ENCODE results near the gene MAPK7.

MAPK7 gene

GRCh38 chr17:19363460-19364035 lies 14.8 kb upstream of the MAPK7 start:
- no peak for DNase-seq (ENCODE audit: low spot score)

- no peak for DNase-seq (ENCODE audit: low spot score)
These were observed 13.4 kb upstream of the MAPK7 start for GRCh38 chr17:19364699-19365498.

GRCh38 chr17:19365499-19365817 lies 12.8 kb upstream of the MAPK7 start:
- no peak for DNase-seq (ENCODE audit: low spot score)

GRCh38 chr17:19365833-19366636 lies 12.3 kb upstream of the MAPK7 start:
- DNase-seq (ENCODE audit: low spot score), result no peak

GRCh38 chr17:19366637-19366972 lies 11.7 kb upstream of the MAPK7 start:
- DNase-seq (ENCODE audit: low spot score), result no peak

- DNase-seq (ENCODE audit: low spot score), result no peak
These were observed 10.1 kb upstream of the MAPK7 start for GRCh38 chr17:19368229-19368628.

GRCh38 chr17:19369107-19369778 lies 9.1 kb upstream of the MAPK7 start:
- DNase-seq (ENCODE audit: low spot score), result no peak

- no peak for DNase-seq (ENCODE audit: low spot score)
These were observed 8.3 kb upstream of the MAPK7 start for GRCh38 chr17:19369846-19370492.

- no peak for DNase-seq (ENCODE audit: low spot score)
These were observed 7.8 kb upstream of the MAPK7 start for GRCh38 chr17:19370493-19370960.

- no peak for DNase-seq (ENCODE audit: low spot score)
These were observed 6.9 kb upstream of the MAPK7 start for GRCh38 chr17:19371259-19372010.

GRCh38 chr17:19372011-19372370 lies 6.3 kb upstream of the MAPK7 start:
- DNase-seq (ENCODE audit: low spot score), result no peak

GRCh38 chr17:19372439-19372838 lies 5.9 kb upstream of the MAPK7 start:
- no peak for DNase-seq (ENCODE audit: low spot score)

GRCh38 chr17:19372866-19373504 lies 5.3 kb upstream of the MAPK7 start:
- DNase-seq (ENCODE audit: low spot score), result no peak

- no peak for DNase-seq (ENCODE audit: low spot score)
These were observed 4.2 kb upstream of the MAPK7 start for GRCh38 chr17:19374136-19374535.

- DNase-seq (ENCODE audit: low spot score), result no peak
These were observed 2.6 kb upstream of the MAPK7 start for GRCh38 chr17:19375732-19376131.

GRCh38 chr17:19376811-19377210 lies 1.5 kb upstream of the MAPK7 start:
- DNase-seq (ENCODE audit: low spot score), result peak; percentile 26

GRCh38 chr17:19377602-19378415 lies 489 bp upstream of the MAPK7 start:
- peak; percentile 99 for DNase-seq (ENCODE audit: low spot score)

- DNase-seq (ENCODE audit: low spot score), result no peak
These were observed 1.2 kb downstream of the MAPK7 start for GRCh38 chr17:19379361-19380065.

Measured in kidney tubule cell (primary cell).